ENCODE results near the gene CDCA3.

DNA sequence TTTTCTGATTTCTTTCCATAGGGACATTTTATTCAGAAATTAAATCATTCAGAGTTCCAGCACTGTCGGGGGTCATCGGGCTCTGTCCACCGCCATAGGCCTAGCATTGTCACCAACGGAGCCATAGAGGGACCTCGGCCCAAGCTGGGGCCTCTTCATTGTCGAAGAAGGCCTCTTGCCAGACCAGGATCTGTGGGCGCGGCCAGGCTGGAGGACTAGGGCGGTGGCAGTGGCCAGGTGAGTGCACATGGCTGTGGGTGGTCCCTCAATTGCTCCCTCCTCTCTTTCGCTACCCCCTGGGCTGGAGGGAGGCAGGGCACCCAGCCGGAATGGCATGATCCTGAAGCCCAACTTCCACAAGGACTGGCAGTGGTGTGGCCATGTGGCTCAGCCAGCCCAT lies 32.6 kb upstream of the CDCA3 start:
- TF ChIP-seq, protein P1, sequence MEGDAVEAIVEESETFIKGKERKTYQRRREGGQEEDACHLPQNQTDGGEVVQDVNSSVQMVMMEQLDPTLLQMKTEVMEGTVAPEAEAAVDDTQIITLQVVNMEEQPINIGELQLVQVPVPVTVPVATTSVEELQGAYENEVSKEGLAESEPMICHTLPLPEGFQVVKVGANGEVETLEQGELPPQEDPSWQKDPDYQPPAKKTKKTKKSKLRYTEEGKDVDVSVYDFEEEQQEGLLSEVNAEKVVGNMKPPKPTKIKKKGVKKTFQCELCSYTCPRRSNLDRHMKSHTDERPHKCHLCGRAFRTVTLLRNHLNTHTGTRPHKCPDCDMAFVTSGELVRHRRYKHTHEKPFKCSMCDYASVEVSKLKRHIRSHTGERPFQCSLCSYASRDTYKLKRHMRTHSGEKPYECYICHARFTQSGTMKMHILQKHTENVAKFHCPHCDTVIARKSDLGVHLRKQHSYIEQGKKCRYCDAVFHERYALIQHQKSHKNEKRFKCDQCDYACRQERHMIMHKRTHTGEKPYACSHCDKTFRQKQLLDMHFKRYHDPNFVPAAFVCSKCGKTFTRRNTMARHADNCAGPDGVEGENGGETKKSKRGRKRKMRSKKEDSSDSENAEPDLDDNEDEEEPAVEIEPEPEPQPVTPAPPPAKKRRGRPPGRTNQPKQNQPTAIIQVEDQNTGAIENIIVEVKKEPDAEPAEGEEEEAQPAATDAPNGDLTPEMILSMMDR (conservative IDR thresholded peaks at IDR 0.05; ENCODE audit: low read depth, low read length): no peak
- no peak for TF ChIP-seq EZH2 (IDR thresholded peaks at IDR 0.05; ENCODE audit: borderline replicate concordance, low read depth, low read length, poor library complexity, severe bottlenecking)
